ENCODE measurements around the gene ZNF26. TPM values are rescaled to one million over a fixed set of nuclear protein-coding genes. Genes with fewer than 3 reads are reported as not detected.
"Not testable (repeated sequence)": the region's sequence is repeated elsewhere in the genome, so short reads cannot be mapped to it uniquely, and the experiment has no call there.

Gene ZNF26
- total and polyA plus RNA-seq, 4 donors = 0.75 to 16.7 (median 8.5) TPM

- Histone ChIP-seq H3K9me3 (ENCODE audit: control insufficient read depth, low read length) (peaks cover 20% of the 10 kb centered on the region), H3K4me3 (ENCODE audit: low read length in 2 of 2) (no peak overlapping the region), H3K4me1 (ENCODE audit: control insufficient read depth in 1 of 2, insufficient read depth in 2 of 2, low read length in 2 of 2) (peaks cover 2 to 4% of the 10 kb centered on the region in 2 donors), H3K36me3 (ENCODE audit: control insufficient read depth in 1 of 2, insufficient read depth in 2 of 2, low read length in 1 of 2) (peaks cover 0 to 7% of the 10 kb centered on the region in 2 donors), H3K27ac (ENCODE audit: low read depth in 1 of 2, low read length in 2 of 2) (no peak overlapping the region), H3K27me3 (ENCODE audit: control insufficient read depth in 1 of 2, insufficient read depth in 2 of 2, low read length in 1 of 2) (no peaks in the 10 kb centered on the region)
- intact Hi-C loops (cut with DNase I) = no loop called here
- WGBS, 2 donors = 78 to 85% methylated on average over 14 of the region's 14 CpGs
- no peak for ATAC-seq (ENCODE audit: low FRiP score)
- DNase-seq = no peak
Observed at GRCh38 chr12:132954471-132955048, 31.6 kb upstream of the ZNF26 start.

- peak overlapping the region; percentile 83 to 93 for H3K27ac ChIP-seq (ENCODE audit: low read depth in 1 of 2, low read length in 2 of 2)
- peak; percentile 41 for ATAC-seq (ENCODE audit: low FRiP score)
- H3K4me3 ChIP-seq (ENCODE audit: low read length in 2 of 2) = peak overlapping the region; percentile 97 to 99
- 3 to 5% methylated on average over 34 to 39 of the region's 39 CpGs for WGBS, 2 donors
- peaks cover 0 to 1% of the 10 kb centered on the region in 2 donors for H3K36me3 ChIP-seq (ENCODE audit: control insufficient read depth in 1 of 2, insufficient read depth in 2 of 2, low read length in 1 of 2)
- intact Hi-C loops (cut with DNase I) = loop anchor here in 1 of 2 donors (2.0 kb wide), 1 partner anchor 47 kb away; no protein-coding TSS in a partner anchor
- no peaks in the 10 kb centered on the region for H3K27me3 ChIP-seq (ENCODE audit: control insufficient read depth in 1 of 2, insufficient read depth in 2 of 2, low read length in 1 of 2)
- H3K9me3 ChIP-seq (ENCODE audit: control insufficient read depth, low read length) = peaks cover 14% of the 10 kb centered on the region
- H3K4me1 ChIP-seq (ENCODE audit: control insufficient read depth in 1 of 2, insufficient read depth in 2 of 2, low read length in 2 of 2) = peaks cover 2 to 4% of the 10 kb centered on the region in 2 donors
- DNase-seq = peak; percentile 61 to 85
Observed at GRCh38 chr12:132955094-132956010, 30.8 kb upstream of the ZNF26 start.

- WGBS, 2 donors = 2% methylated on average over 49 to 67 of the region's 67 CpGs
- Histone ChIP-seq H3K9me3 (ENCODE audit: control insufficient read depth, low read length) (peaks cover 6% of the 10 kb centered on the region), H3K4me1 (ENCODE audit: control insufficient read depth in 1 of 2, insufficient read depth in 2 of 2, low read length in 2 of 2) (peaks cover 2 to 4% of the 10 kb centered on the region in 2 donors), H3K27me3 (ENCODE audit: control insufficient read depth in 1 of 2, insufficient read depth in 2 of 2, low read length in 1 of 2) (no peaks in the 10 kb centered on the region), H3K27ac (ENCODE audit: low read depth in 1 of 2, low read length in 2 of 2) (peak within 1 kb of the TSS; percentile 83 to 93), H3K4me3 (ENCODE audit: low read length in 2 of 2) (peak within 1 kb of the TSS; percentile 97 to 99), H3K36me3 (ENCODE audit: control insufficient read depth in 1 of 2, insufficient read depth in 2 of 2, low read length in 1 of 2) (no peaks in the 10 kb centered on the region)
- ATAC-seq (ENCODE audit: low FRiP score) = peak; percentile 95
- intact Hi-C loops (cut with DNase I) = loop anchor here in 1 of 2 donors (2.0 kb wide), 1 partner anchor 47 kb away; no protein-coding TSS in a partner anchor
- DNase-seq = peak; percentile 94 to 97
Observed at GRCh38 chr12:132956011-132956788, 30.0 kb upstream of the ZNF26 start, which contains the start of gene ZNF605. TSS of gene ZNF605 (minus strand) at chr12:132956306. CDS start at chr12:132945635, 10,671 bp downstream.

- ATAC-seq (ENCODE audit: low FRiP score); H3K9me3 ChIP-seq (ENCODE audit: control insufficient read depth, low read length); H3K4me1 ChIP-seq (ENCODE audit: control insufficient read depth in 1 of 2, insufficient read depth in 2 of 2, low read length in 2 of 2); H3K27ac ChIP-seq (ENCODE audit: low read depth in 1 of 2, low read length in 2 of 2); DNase-seq; H3K36me3 ChIP-seq (ENCODE audit: control insufficient read depth in 1 of 2, insufficient read depth in 2 of 2, low read length in 1 of 2); intact Hi-C loops (cut with DNase I); H3K4me3 ChIP-seq (ENCODE audit: low read length in 2 of 2); H3K27me3 ChIP-seq (ENCODE audit: control insufficient read depth in 1 of 2, insufficient read depth in 2 of 2, low read length in 1 of 2): not testable (repeated sequence)
- 97 to 98% methylated on average over 14 of the region's 14 CpGs for WGBS, 2 donors
Observed at GRCh38 chr12:132961790-132962189, 24.4 kb upstream of the ZNF26 start.

- H3K27ac ChIP-seq (ENCODE audit: low read depth in 1 of 2, low read length in 2 of 2); H3K4me3 ChIP-seq (ENCODE audit: low read length in 2 of 2); H3K4me1 ChIP-seq (ENCODE audit: control insufficient read depth in 1 of 2, insufficient read depth in 2 of 2, low read length in 2 of 2); H3K9me3 ChIP-seq (ENCODE audit: control insufficient read depth, low read length); ATAC-seq (ENCODE audit: low FRiP score); DNase-seq; H3K36me3 ChIP-seq (ENCODE audit: control insufficient read depth in 1 of 2, insufficient read depth in 2 of 2, low read length in 1 of 2); intact Hi-C loops (cut with DNase I); H3K27me3 ChIP-seq (ENCODE audit: control insufficient read depth in 1 of 2, insufficient read depth in 2 of 2, low read length in 1 of 2): not testable (repeated sequence)
- 44% methylated on average over 10 of the region's 10 CpGs for WGBS, 2 donors
Observed at GRCh38 chr12:132963947-132964346, 22.2 kb upstream of the ZNF26 start.

GRCh38 chr12:132965796-132966195 is 20.4 kb upstream of the ZNF26 start:
- Histone ChIP-seq H3K27ac (ENCODE audit: low read depth in 1 of 2, low read length in 2 of 2) (no peak overlapping the region), H3K36me3 (ENCODE audit: control insufficient read depth in 1 of 2, insufficient read depth in 2 of 2, low read length in 1 of 2) (peaks cover 0 to 2% of the 10 kb centered on the region in 2 donors), H3K4me1 (ENCODE audit: control insufficient read depth in 1 of 2, insufficient read depth in 2 of 2, low read length in 2 of 2) (no peaks in the 10 kb centered on the region), H3K27me3 (ENCODE audit: control insufficient read depth in 1 of 2, insufficient read depth in 2 of 2, low read length in 1 of 2) (no peaks in the 10 kb centered on the region), H3K9me3 (ENCODE audit: control insufficient read depth, low read length) (peaks cover 4% of the 10 kb centered on the region), H3K4me3 (ENCODE audit: low read length in 2 of 2) (no peak overlapping the region)
- no peak for ATAC-seq (ENCODE audit: low FRiP score)
- WGBS, 2 donors = 93 to 96% methylated on average over 12 of the region's 12 CpGs
- intact Hi-C loops (cut with DNase I) = no loop called here
- no peak for DNase-seq

- DNase-seq (no peak), ATAC-seq (ENCODE audit: low FRiP score) (no peak)
- Histone ChIP-seq H3K4me1 (ENCODE audit: control insufficient read depth in 1 of 2, insufficient read depth in 2 of 2, low read length in 2 of 2) (no peaks in the 10 kb centered on the region), H3K27ac (ENCODE audit: low read depth in 1 of 2, low read length in 2 of 2) (no peak overlapping the region), H3K4me3 (ENCODE audit: low read length in 2 of 2) (no peak overlapping the region), H3K27me3 (ENCODE audit: control insufficient read depth in 1 of 2, insufficient read depth in 2 of 2, low read length in 1 of 2) (no peaks in the 10 kb centered on the region), H3K36me3 (ENCODE audit: control insufficient read depth in 1 of 2, insufficient read depth in 2 of 2, low read length in 1 of 2) (peaks cover 0 to 2% of the 10 kb centered on the region in 2 donors), H3K9me3 (ENCODE audit: control insufficient read depth, low read length) (peaks cover 4% of the 10 kb centered on the region)
- WGBS, 2 donors = 94 to 96% methylated on average over 12 of the region's 12 CpGs
- intact Hi-C loops (cut with DNase I) = no loop called here
Observed at GRCh38 chr12:132966676-132967415, 19.3 kb upstream of the ZNF26 start.

GRCh38 chr12:132967736-132968135 is 18.4 kb upstream of the ZNF26 start:
- H3K36me3 ChIP-seq (ENCODE audit: control insufficient read depth in 1 of 2, insufficient read depth in 2 of 2, low read length in 1 of 2) = peaks cover 0 to 2% of the 10 kb centered on the region in 2 donors
- H3K9me3 ChIP-seq (ENCODE audit: control insufficient read depth, low read length) = peaks cover 4% of the 10 kb centered on the region
- no peaks in the 10 kb centered on the region for H3K4me1 ChIP-seq (ENCODE audit: control insufficient read depth in 1 of 2, insufficient read depth in 2 of 2, low read length in 2 of 2)
- ATAC-seq (ENCODE audit: low FRiP score) = no peak
- WGBS, 2 donors = 89% methylated on average over 20 to 21 of the region's 21 CpGs
- H3K4me3 ChIP-seq (ENCODE audit: low read length in 2 of 2) = no peak overlapping the region
- no peak overlapping the region for H3K27ac ChIP-seq (ENCODE audit: low read depth in 1 of 2, low read length in 2 of 2)
- no peak for DNase-seq
- H3K27me3 ChIP-seq (ENCODE audit: control insufficient read depth in 1 of 2, insufficient read depth in 2 of 2, low read length in 1 of 2) = no peaks in the 10 kb centered on the region
- intact Hi-C loops (cut with DNase I) = no loop called here

Data from aorta (tissue), 5 donors.